Mucosa of descending colon (tissue), 3 donors: Measurements from ENCODE around the gene B3GNT7. TPM values are rescaled to one million over a fixed set of nuclear protein-coding genes. Genes with fewer than 3 reads are reported as not detected.
A peak's percentile ranks its signal among the peaks of the same experiment; 100 is the strongest.
"Not testable (repeated sequence)": the region's sequence is repeated elsewhere in the genome, so short reads cannot be mapped to it uniquely, and the experiment has no call there.

ENCODE experiments used
- ATAC-seq: fragments of 200-7000 bp; cut with Tn5 transposase; one replicate; pipeline ENCODE4 v1.9.1; 2020; ENCODE audit warnings: mild to moderate bottlenecking, moderate library complexity
- DNase-seq, 3 donors: peaks; one replicate each; pipeline ENCODE4 v3.0.0-alpha.2; 2020
- H3K36me3 ChIP-seq: fragments of 200-600 bp; one replicate; pipeline ENCODE4 v1.8.0; 2021; ENCODE audit warnings: low read depth, mild to moderate bottlenecking
- H3K4me1 ChIP-seq: fragments of 200-600 bp; one replicate; pipeline ENCODE4 v1.8.0; 2021; ENCODE audit warnings: low read depth, mild to moderate bottlenecking
- H3K4me3 ChIP-seq: fragments of 200-600 bp; one replicate; pipeline ENCODE4 v1.8.0; 2021; ENCODE audit warnings: mild to moderate bottlenecking
- H3K9me3 ChIP-seq: fragments of 200-600 bp; one replicate; pipeline ENCODE4 v1.8.0; 2021; ENCODE audit warnings: mild to moderate bottlenecking
- CTCF ChIP-seq: fragments of 200-600 bp; IDR thresholded peaks from one replicate; pipeline ENCODE4 v1.8.0; 2022; ENCODE audit warnings: antibody characterized with exemption, mild to moderate bottlenecking
- intact Hi-C, 2 donors: fragments of 100-400 bp; cut with DNase I in 1 of 2; cut with micrococcal nuclease in 1 of 2; formaldehyde crosslinking; loops; one replicate each; pipeline versions ENCODE4 v1.11.0 to v1.11.1; 2022; cut with DNase I, micrococcal nuclease
- total RNA-seq, 3 donors: library from RNA; stranded (reverse); fragmentation: NEBNext Ultra II Directional in 2 of 3; extraction: Animal tissue kit (Norgen Biotek cat#: 25700) in 2 of 3; gene quantifications; one replicate each; pipeline versions ENCODE4 v1.2.1 to v1.2.4, GENCODE V29; 2021 to 2023
- donor health status: DM: no; HTN: no; CAD: no; lungs with moderate emphysema.
- donor health status: DM: no; HTN: no; CAD: no.
- donor health status: DM: no; HTN: yes; CAD: no.

Gene B3GNT7
- total RNA-seq, 3 donors from 2014 or later, result 77.7 to 330 (median 149) TPM

- no peaks in the 10 kb centered on the region for H3K36me3 ChIP-seq
- TF ChIP-seq CTCF, result no peak
- peak in 1 of 3 donors; percentile 39 for DNase-seq
- no peak overlapping the region for H3K4me3 ChIP-seq
- peak; percentile 87 for ATAC-seq
- no peaks in the 10 kb centered on the region for H3K9me3 ChIP-seq
- intact Hi-C loops, result no loop called here
- no peaks in the 10 kb centered on the region for H3K4me1 ChIP-seq
Measured at GRCh38 chr2:231425811-231426703, 30.5 kb downstream of the B3GNT7 start.

GRCh38 chr2:231427116-231427515 lies 31.6 kb downstream of the B3GNT7 start:
- DNase-seq, result no peak
- intact Hi-C loops, result no loop called here
- no peaks in the 10 kb centered on the region for H3K4me1 ChIP-seq
- H3K36me3 ChIP-seq, result no peaks in the 10 kb centered on the region
- peaks cover 5% of the 10 kb centered on the region for H3K9me3 ChIP-seq
- no peak for TF ChIP-seq CTCF
- no peak overlapping the region for H3K4me3 ChIP-seq
- ATAC-seq, result no peak

GRCh38 chr2:231429152-231429551 lies 33.6 kb downstream of the B3GNT7 start:
- Histone ChIP-seq H3K36me3 (no peaks in the 10 kb centered on the region), H3K9me3 (peaks cover 5% of the 10 kb centered on the region), H3K4me1 (no peaks in the 10 kb centered on the region), H3K4me3 (no peak overlapping the region)
- no peak for TF ChIP-seq CTCF
- no peak for ATAC-seq
- peak in 1 of 3 donors; percentile 3 for DNase-seq
- intact Hi-C loops, result no loop called here

GRCh38 chr2:231429901-231430300 lies 34.4 kb downstream of the B3GNT7 start:
- TF ChIP-seq CTCF, result no peak
- no peak for ATAC-seq
- intact Hi-C loops, result no loop called here
- DNase-seq, result no peak
- H3K36me3 ChIP-seq, result no peaks in the 10 kb centered on the region
- no peaks in the 10 kb centered on the region for H3K4me1 ChIP-seq
- peaks cover 5% of the 10 kb centered on the region for H3K9me3 ChIP-seq
- no peak overlapping the region for H3K4me3 ChIP-seq

- DNase-seq, intact Hi-C loops, ATAC-seq: not testable (repeated sequence)
Measured at GRCh38 chr2:231430437-231430836, 34.9 kb downstream of the B3GNT7 start.

GRCh38 chr2:231431606-231432005 lies 36.1 kb downstream of the B3GNT7 start:
- TF ChIP-seq CTCF, result no peak
- Histone ChIP-seq H3K4me3 (no peak overlapping the region), H3K9me3 (peaks cover 5% of the 10 kb centered on the region), H3K36me3 (no peaks in the 10 kb centered on the region), H3K4me1 (no peaks in the 10 kb centered on the region)
- no peak for ATAC-seq
- DNase-seq, result no peak
- intact Hi-C loops, result no loop called here

More at GRCh38 chr2:231430437-231430836, 34.9 kb downstream of the B3GNT7 start:
- H3K4me3 ChIP-seq, H3K4me1 ChIP-seq, H3K9me3 ChIP-seq, H3K36me3 ChIP-seq: not testable (repeated sequence)
